ENCODE data around the gene IL1F10. TPM values are rescaled to one million over a fixed set of nuclear protein-coding genes. Genes with fewer than 3 reads are reported as not detected.

IL1F10 gene
- total RNA-seq, 1 donor from 2014 or later, result not detected

DNA sequence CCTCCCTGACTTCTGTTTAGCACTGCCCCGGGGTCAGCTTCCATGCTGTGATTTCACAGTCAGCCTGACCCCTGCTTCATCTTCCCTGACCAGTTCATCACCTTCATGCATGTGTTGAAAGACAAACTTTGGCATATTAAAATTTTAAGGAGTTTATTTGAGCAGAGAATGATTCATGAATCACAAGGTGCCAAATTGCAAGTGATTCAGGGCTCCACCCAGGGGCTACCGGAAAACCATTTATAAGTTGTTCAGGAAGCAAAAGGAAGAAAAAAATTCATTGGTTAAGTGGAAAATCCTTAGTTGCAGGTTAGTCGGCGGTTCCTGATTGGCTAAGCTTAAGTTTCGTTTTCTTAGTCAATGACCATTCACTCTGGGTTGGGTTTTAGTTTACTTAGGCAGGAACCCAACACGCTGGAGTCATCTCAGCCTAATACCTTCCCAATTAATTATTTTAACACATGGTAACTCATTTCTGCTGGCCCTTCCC is 10.6 kb downstream of the IL1F10 start:
- H3K4me3 ChIP-seq, result no peak overlapping the region
- no peaks in the 10 kb centered on the region for H3K36me3 Mint-ChIP-seq
- no peak for DNase-seq (ENCODE audit: low spot score)
- no peak overlapping the region for H3K4me2 ChIP-seq
- H3K27me3 ChIP-seq, result peaks cover 34% of the 10 kb centered on the region
- H3K79me2 ChIP-seq (ENCODE audit: low read depth), result no peaks in the 10 kb centered on the region
- TF ChIP-seq, protein P1, sequence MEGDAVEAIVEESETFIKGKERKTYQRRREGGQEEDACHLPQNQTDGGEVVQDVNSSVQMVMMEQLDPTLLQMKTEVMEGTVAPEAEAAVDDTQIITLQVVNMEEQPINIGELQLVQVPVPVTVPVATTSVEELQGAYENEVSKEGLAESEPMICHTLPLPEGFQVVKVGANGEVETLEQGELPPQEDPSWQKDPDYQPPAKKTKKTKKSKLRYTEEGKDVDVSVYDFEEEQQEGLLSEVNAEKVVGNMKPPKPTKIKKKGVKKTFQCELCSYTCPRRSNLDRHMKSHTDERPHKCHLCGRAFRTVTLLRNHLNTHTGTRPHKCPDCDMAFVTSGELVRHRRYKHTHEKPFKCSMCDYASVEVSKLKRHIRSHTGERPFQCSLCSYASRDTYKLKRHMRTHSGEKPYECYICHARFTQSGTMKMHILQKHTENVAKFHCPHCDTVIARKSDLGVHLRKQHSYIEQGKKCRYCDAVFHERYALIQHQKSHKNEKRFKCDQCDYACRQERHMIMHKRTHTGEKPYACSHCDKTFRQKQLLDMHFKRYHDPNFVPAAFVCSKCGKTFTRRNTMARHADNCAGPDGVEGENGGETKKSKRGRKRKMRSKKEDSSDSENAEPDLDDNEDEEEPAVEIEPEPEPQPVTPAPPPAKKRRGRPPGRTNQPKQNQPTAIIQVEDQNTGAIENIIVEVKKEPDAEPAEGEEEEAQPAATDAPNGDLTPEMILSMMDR (IDR thresholded peaks at IDR 0.05), result no peak
- no peak for TF ChIP-seq EZH2phosphoT487 (IDR thresholded peaks at IDR 0.05)
- TF ChIP-seq EZH2 (IDR thresholded peaks at IDR 0.05), result no peak
- H3K4me3 Mint-ChIP-seq, result no peak overlapping the region
- no peaks in the 10 kb centered on the region for H3K4me1 ChIP-seq
- no peaks in the 10 kb centered on the region for H3K9me3 ChIP-seq (ENCODE audit: low read depth)
- H2AFZ ChIP-seq (replicated peaks), result no peak overlapping the region
- H3K4me1 Mint-ChIP-seq, result no peaks in the 10 kb centered on the region
- H3K27ac ChIP-seq, result no peak overlapping the region
- H3K9me3 Mint-ChIP-seq, result no peaks in the 10 kb centered on the region
- H3K27ac Mint-ChIP-seq, result no peak overlapping the region
- no peak overlapping the region for H3K9ac ChIP-seq
- no peaks in the 10 kb centered on the region for H3F3A ChIP-seq (ENCODE audit: low read depth)
- H3K36me3 ChIP-seq, result no peaks in the 10 kb centered on the region
- peaks cover 22% of the 10 kb centered on the region for H3K27me3 Mint-ChIP-seq (ENCODE audit: insufficient read depth, low read depth)
- H4K20me1 ChIP-seq (ENCODE audit: low read depth), result no peaks in the 10 kb centered on the region

DNA sequence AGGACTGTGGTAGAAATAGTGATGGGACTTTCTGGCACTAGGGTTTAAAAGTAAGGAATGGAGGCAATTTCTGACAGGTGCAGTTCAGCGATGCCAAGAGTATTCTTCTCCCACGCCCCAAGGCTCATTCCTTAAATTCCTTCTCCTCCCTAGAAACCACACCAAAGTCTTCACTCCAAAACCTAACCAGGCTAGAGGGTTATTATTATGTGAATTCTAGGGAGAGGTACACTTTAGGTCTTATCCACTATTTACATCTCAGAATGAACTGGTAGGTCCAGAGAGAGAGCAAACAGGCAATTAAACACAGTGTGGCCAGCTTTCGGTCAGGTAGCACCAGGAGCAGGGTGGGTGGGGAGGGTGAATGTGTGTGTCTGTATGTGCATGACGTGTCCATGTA is 11.4 kb downstream of the IL1F10 start:
- Histone ChIP-seq H3K9me3 (ENCODE audit: low read depth) (no peaks in the 10 kb centered on the region), H3K4me2 (no peak overlapping the region), H3K27me3 (peaks cover 37% of the 10 kb centered on the region), H3K4me3 (no peak overlapping the region), H3K36me3 (no peaks in the 10 kb centered on the region), H3K9ac (no peak overlapping the region), H3F3A (ENCODE audit: low read depth) (no peaks in the 10 kb centered on the region), H3K4me1 (no peaks in the 10 kb centered on the region), H4K20me1 (ENCODE audit: low read depth) (no peaks in the 10 kb centered on the region), H2AFZ (replicated peaks) (no peak overlapping the region), H3K27ac (no peak overlapping the region), H3K79me2 (ENCODE audit: low read depth) (no peaks in the 10 kb centered on the region)
- no peak for DNase-seq (ENCODE audit: low spot score)
- no peaks in the 10 kb centered on the region for H3K9me3 Mint-ChIP-seq
- peaks cover 24% of the 10 kb centered on the region for H3K27me3 Mint-ChIP-seq (ENCODE audit: insufficient read depth, low read depth)
- H3K4me1 Mint-ChIP-seq, result no peaks in the 10 kb centered on the region
- H3K36me3 Mint-ChIP-seq, result no peaks in the 10 kb centered on the region
- H3K27ac Mint-ChIP-seq, result no peak overlapping the region
- no peak overlapping the region for H3K4me3 Mint-ChIP-seq
- TF ChIP-seq EZH2 (IDR thresholded peaks at IDR 0.05), result no peak
- TF ChIP-seq EZH2phosphoT487 (IDR thresholded peaks at IDR 0.05), result no peak
- TF ChIP-seq, protein P1 (IDR thresholded peaks at IDR 0.05), result no peak

DNA sequence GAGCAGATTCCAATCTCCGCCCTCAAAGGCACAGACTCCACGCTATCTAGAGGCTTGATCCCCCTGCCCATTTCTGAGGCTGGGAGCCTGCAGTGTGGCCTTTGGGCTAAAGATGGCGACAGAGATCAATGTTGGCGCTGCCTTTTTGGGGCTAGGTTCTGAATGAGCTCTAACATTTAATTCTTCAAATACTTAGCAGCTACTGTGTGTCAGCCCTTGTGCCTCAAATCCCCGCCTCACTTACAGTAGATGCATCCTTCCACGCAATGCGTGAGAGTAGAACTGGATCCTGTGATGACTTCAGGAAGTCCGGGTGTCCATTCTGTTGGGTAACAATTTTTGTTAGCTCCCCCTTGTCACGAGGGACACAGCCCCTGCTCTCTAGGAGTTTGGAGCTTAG is 12.4 kb downstream of the IL1F10 start:
- TF ChIP-seq, protein P1 (IDR thresholded peaks at IDR 0.05), result peak; percentile 78
- TF ChIP-seq EZH2phosphoT487 (IDR thresholded peaks at IDR 0.05), result no peak
- no peak for TF ChIP-seq EZH2 (IDR thresholded peaks at IDR 0.05)
- H3K27me3 ChIP-seq, result peaks cover 37% of the 10 kb centered on the region
- H3K27me3 Mint-ChIP-seq (ENCODE audit: insufficient read depth, low read depth), result peaks cover 21% of the 10 kb centered on the region
- no peaks in the 10 kb centered on the region for H3K79me2 ChIP-seq (ENCODE audit: low read depth)
- H3K27ac Mint-ChIP-seq, result no peak overlapping the region
- H3K4me3 Mint-ChIP-seq, result no peak overlapping the region
- H3K27ac ChIP-seq, result no peak overlapping the region
- no peaks in the 10 kb centered on the region for H3F3A ChIP-seq (ENCODE audit: low read depth)
- no peak overlapping the region for H2AFZ ChIP-seq (replicated peaks)
- H3K9me3 ChIP-seq (ENCODE audit: low read depth), result no peaks in the 10 kb centered on the region
- H3K9me3 Mint-ChIP-seq, result no peaks in the 10 kb centered on the region
- H4K20me1 ChIP-seq (ENCODE audit: low read depth), result no peaks in the 10 kb centered on the region
- DNase-seq (ENCODE audit: low spot score), result peak; percentile 71
- no peaks in the 10 kb centered on the region for H3K4me1 ChIP-seq
- no peaks in the 10 kb centered on the region for H3K36me3 Mint-ChIP-seq
- no peaks in the 10 kb centered on the region for H3K36me3 ChIP-seq
- no peak overlapping the region for H3K9ac ChIP-seq
- no peak overlapping the region for H3K4me2 ChIP-seq
- no peak overlapping the region for H3K4me3 ChIP-seq
- H3K4me1 Mint-ChIP-seq, result no peaks in the 10 kb centered on the region
